OCI-LY1 (cell line): ENCODE results near the gene SLC35F2.

Source experiments
- EZH2 ChIP-seq: fragments of 200-600 bp; sonication (generic), shearing (Covaris generic); IDR thresholded peaks from 2 replicates; pipeline ENCODE4 v1.8.0; 2017; ENCODE audit warnings: borderline replicate concordance, mixed run types, mild to moderate bottlenecking, antibody characterized with exemption, low read length, moderate library complexity, mixed read lengths
- TF ChIP-seq, protein P1 (sequence below): fragments of 200-600 bp; sonication (generic), shearing (Covaris generic); IDR thresholded peaks from 2 replicates; pipeline ENCODE4 v1.5.1; 2017; ENCODE audit warnings: mild to moderate bottlenecking, antibody characterized with exemption, low read length, moderate library complexity, mixed read lengths

DNA sequence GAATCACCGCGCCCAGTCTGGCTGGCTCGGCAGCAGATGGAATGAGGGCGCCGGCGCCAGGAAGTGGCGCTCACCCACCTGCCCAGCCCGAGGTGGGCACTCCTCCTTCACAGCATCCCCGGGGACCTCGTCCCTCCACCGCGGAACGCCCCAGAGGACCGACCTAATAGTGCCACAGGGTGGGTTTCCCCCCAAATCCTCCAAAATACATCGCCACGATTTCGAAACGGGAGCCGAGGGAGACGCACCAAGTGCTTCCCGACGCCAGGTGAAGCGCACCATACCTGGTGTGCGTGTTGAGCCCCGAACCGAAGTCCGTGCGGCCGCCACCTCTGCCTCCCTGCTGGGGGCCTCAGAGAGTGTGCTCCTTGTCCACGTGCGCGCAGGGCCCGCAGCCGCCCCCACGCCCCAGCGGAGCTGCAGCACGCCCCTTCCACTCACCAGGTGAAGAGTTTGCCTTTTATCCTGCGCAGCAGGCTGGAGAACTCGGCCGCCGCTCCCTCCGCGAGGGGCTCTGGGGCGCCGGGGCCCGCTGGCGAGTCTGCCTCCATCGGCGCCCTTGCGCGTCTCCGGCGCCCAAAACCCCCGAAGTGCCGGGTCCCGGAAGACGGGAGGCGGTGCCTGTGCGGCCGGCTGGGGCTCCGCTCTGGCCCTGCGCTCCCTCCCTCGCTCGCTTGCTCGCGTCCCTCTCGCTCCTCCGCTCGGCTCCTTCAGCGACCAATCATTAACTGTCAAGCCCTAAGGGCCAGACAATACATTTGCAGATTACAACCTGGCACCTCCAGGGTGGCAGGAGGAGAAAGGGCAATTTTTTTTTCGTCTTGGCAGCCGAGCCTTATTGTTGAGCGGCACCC, at the start of gene SLC35F2:
- TF ChIP-seq, protein P1, sequence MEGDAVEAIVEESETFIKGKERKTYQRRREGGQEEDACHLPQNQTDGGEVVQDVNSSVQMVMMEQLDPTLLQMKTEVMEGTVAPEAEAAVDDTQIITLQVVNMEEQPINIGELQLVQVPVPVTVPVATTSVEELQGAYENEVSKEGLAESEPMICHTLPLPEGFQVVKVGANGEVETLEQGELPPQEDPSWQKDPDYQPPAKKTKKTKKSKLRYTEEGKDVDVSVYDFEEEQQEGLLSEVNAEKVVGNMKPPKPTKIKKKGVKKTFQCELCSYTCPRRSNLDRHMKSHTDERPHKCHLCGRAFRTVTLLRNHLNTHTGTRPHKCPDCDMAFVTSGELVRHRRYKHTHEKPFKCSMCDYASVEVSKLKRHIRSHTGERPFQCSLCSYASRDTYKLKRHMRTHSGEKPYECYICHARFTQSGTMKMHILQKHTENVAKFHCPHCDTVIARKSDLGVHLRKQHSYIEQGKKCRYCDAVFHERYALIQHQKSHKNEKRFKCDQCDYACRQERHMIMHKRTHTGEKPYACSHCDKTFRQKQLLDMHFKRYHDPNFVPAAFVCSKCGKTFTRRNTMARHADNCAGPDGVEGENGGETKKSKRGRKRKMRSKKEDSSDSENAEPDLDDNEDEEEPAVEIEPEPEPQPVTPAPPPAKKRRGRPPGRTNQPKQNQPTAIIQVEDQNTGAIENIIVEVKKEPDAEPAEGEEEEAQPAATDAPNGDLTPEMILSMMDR = peak; percentile 41; the same call in 1 of the 2 replicates
- no peak for TF ChIP-seq EZH2
